ENCODE data around the gene ARHGAP44. TPM values are rescaled to one million over a fixed set of nuclear protein-coding genes. Genes with fewer than 3 reads are reported as not detected.
A peak's percentile ranks its signal among the peaks of the same experiment; 100 is the strongest.

The ARHGAP44 gene
- total RNA-seq, 1 experiment from 2014 or later, result 9.9 TPM

DNA sequence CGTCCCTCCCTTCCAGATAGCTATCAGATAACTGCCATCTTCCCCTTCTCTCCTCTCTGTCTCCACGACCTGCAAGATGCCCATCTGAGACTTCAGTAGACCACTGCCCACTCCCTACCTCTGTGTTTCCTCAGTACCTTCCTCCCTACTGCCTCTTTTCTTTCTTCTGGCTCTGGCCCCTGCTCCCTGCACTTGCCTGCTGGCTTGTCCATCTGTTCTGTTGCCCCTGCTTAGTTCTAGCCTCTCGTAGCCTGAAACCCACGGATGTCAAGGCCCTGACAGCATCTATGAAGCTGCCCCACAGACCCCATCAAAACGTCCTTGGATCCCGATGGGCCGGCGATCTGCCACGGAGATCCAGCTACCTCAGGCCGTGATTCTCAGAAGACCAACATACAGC lies 175.5 kb downstream of the ARHGAP44 start:
- Mint-ChIP-seq H3K4me3 (no peak overlapping the region; a peak in 1 of 5 replicates), H3K9me3 (no peaks in the 10 kb centered on the region; a peak in 1 of 5 replicates)

More for the DNA sequence above, 175.5 kb downstream of the ARHGAP44 start:
- H3K9ac ChIP-seq (ENCODE audit: extremely low read depth, insufficient read length, low read length), result no peak overlapping the region
- H2BK20ac ChIP-seq (ENCODE audit: low read depth, low read length, poor library complexity, severe bottlenecking), result no peak overlapping the region
- H3T11ph ChIP-seq (ENCODE audit: low read length), result no peak overlapping the region
- no peaks in the 10 kb centered on the region for H3K79me1 ChIP-seq (ENCODE audit: insufficient read depth, low read depth, low read length, poor library complexity, severe bottlenecking)
- H3K9me3 ChIP-seq (ENCODE audit: control insufficient read depth, low read depth, low read length), result no peaks in the 10 kb centered on the region
- H3K14ac ChIP-seq (ENCODE audit: insufficient read depth, low read length), result no peak overlapping the region
- H4K5ac ChIP-seq (ENCODE audit: insufficient read length, low read depth, low read length), result no peak overlapping the region
- Mint-ChIP-seq H3K27ac (peak overlapping the region in 1 of 3 experiments; percentile 76; a peak in 2 of 7 replicates), H3K36me3 (ENCODE audit: insufficient read depth in 1 of 3, low read depth in 3 of 3) (peaks cover 0 to 12% (median 12%) of the 10 kb centered on the region in 3 experiments), H3K27me3 (ENCODE audit: low read depth) (no peaks in the 10 kb centered on the region), H3K4me1 (peaks cover 6 to 10% of the 10 kb centered on the region in 2 experiments)
- no peak overlapping the region for H2BK5ac ChIP-seq (ENCODE audit: insufficient read length, low read length)
- H2AK5ac ChIP-seq (ENCODE audit: insufficient read length, low read length), result no peak overlapping the region
- no peak overlapping the region for H2BK12ac ChIP-seq (ENCODE audit: insufficient read length, low read depth, low read length)
- no CpG with 5 or more reads among the region's 10 CpGs for WGBS (ENCODE audit: extremely low coverage, insufficient read length, low lambda C conversion rate)
- no peaks in the 10 kb centered on the region for H4K20me1 ChIP-seq (ENCODE audit: control insufficient read depth, insufficient read depth, insufficient read length)
- no peak overlapping the region for H2BK120ac ChIP-seq (ENCODE audit: low read depth, low read length, poor library complexity, severe bottlenecking)
- no peak overlapping the region for H4K91ac ChIP-seq (ENCODE audit: insufficient read length, low read depth, low read length)
- no peak overlapping the region for H3K23ac ChIP-seq (ENCODE audit: insufficient read length, low read depth, low read length)
- TF ChIP-seq, protein P1, sequence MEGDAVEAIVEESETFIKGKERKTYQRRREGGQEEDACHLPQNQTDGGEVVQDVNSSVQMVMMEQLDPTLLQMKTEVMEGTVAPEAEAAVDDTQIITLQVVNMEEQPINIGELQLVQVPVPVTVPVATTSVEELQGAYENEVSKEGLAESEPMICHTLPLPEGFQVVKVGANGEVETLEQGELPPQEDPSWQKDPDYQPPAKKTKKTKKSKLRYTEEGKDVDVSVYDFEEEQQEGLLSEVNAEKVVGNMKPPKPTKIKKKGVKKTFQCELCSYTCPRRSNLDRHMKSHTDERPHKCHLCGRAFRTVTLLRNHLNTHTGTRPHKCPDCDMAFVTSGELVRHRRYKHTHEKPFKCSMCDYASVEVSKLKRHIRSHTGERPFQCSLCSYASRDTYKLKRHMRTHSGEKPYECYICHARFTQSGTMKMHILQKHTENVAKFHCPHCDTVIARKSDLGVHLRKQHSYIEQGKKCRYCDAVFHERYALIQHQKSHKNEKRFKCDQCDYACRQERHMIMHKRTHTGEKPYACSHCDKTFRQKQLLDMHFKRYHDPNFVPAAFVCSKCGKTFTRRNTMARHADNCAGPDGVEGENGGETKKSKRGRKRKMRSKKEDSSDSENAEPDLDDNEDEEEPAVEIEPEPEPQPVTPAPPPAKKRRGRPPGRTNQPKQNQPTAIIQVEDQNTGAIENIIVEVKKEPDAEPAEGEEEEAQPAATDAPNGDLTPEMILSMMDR (conservative IDR thresholded peaks at IDR 0.05), result no peak
- DNase-seq, result no peak
- H2AFZ ChIP-seq (ENCODE audit: low read length), result no peak overlapping the region
- no peak overlapping the region for H3K56ac ChIP-seq (ENCODE audit: insufficient read length, low read depth, low read length)
- 0 out of 2 replicates have a peak, but pooled peaks cover 4% of the 10 kb centered on the region for H3K4me1 ChIP-seq (ENCODE audit: insufficient read depth, low read length)
- no peaks in the 10 kb centered on the region for H3K23me2 ChIP-seq (ENCODE audit: insufficient read length, low read depth, low read length, poor library complexity, severe bottlenecking)
- H3K27me3 ChIP-seq (ENCODE audit: insufficient read depth, low read length), result no peaks in the 10 kb centered on the region
- no peak overlapping the region for H4K8ac ChIP-seq (replicated peaks; ENCODE audit: insufficient read length, low read depth, low read length)
- H3K27ac ChIP-seq (ENCODE audit: insufficient read length, low read depth, low read length), result no peak overlapping the region
- H3K18ac ChIP-seq (ENCODE audit: insufficient read length, low read depth, low read length), result no peak overlapping the region
- no peaks in the 10 kb centered on the region for H3K79me2 ChIP-seq (ENCODE audit: insufficient read depth, low read length)
- H2BK15ac ChIP-seq (ENCODE audit: low read depth, low read length), result no peak overlapping the region
- no peak overlapping the region for H3K4ac ChIP-seq (ENCODE audit: low read depth, low read length)
- no peak overlapping the region for H3K4me2 ChIP-seq (ENCODE audit: insufficient read depth, insufficient read length, low read length)
